Endothelial cell (in vitro differentiated cells): ENCODE results near the gene ZBTB8OS. TPM values are rescaled to one million over a fixed set of nuclear protein-coding genes. Genes with fewer than 3 reads are reported as not detected.
"Not testable (repeated sequence)": the region's sequence is repeated elsewhere in the genome, so short reads cannot be mapped to it uniquely, and the experiment has no call there.

ENCODE experiments used
- DNase-seq: peaks from one replicate; pipeline ENCODE4 v3.0.0; 2021; ENCODE audit warnings: low spot score
- H3K27ac Mint-ChIP-seq: one replicate; pipeline ENCODE4 v1.8.0; 2021; ENCODE audit warnings: mixed read lengths, inconsistent platforms; ENCODE audit not compliant: unreplicated experiment
- H3K27me3 Mint-ChIP-seq: one replicate; pipeline ENCODE4 v1.8.0; 2021; ENCODE audit warnings: mild to moderate bottlenecking, moderate library complexity, mixed read lengths, inconsistent platforms; ENCODE audit not compliant: unreplicated experiment
- H3K36me3 Mint-ChIP-seq: one replicate; pipeline ENCODE4 v1.8.0; 2021; ENCODE audit warnings: mild to moderate bottlenecking, low read depth, mixed read lengths, inconsistent platforms; ENCODE audit not compliant: unreplicated experiment
- H3K4me1 Mint-ChIP-seq: one replicate; pipeline ENCODE4 v1.8.0; 2021; ENCODE audit warnings: mild to moderate bottlenecking, mixed read lengths, inconsistent platforms; ENCODE audit not compliant: unreplicated experiment
- H3K4me3 Mint-ChIP-seq: one replicate; pipeline ENCODE4 v1.8.0; 2021; ENCODE audit warnings: mild to moderate bottlenecking, mixed read lengths, inconsistent platforms; ENCODE audit not compliant: unreplicated experiment
- H3K9me3 Mint-ChIP-seq: one replicate; pipeline ENCODE4 v1.8.0; 2021; ENCODE audit warnings: mixed read lengths, inconsistent platforms; ENCODE audit not compliant: unreplicated experiment
- total RNA-seq: library from RNA; stranded (reverse); fragmentation: NEBNext Ultra II Directional; extraction: Animal tissue kit (Norgen Biotek cat#: 25700); gene quantifications from one replicate; pipeline ENCODE4 v1.2.1, GENCODE V29; 2021; ENCODE audit not compliant: unreplicated experiment
- TF ChIP-seq, protein P1 (sequence below): fragments of 200-600 bp; sonication (generic); IDR thresholded peaks from one replicate; pipeline ENCODE4 v1.5.0; 2021; ENCODE audit warnings: antibody characterized with exemption; ENCODE audit not compliant: unreplicated experiment

ZBTB8OS gene
- total RNA-seq, 1 donor from 2014 or later = 30.2 TPM

DNA sequence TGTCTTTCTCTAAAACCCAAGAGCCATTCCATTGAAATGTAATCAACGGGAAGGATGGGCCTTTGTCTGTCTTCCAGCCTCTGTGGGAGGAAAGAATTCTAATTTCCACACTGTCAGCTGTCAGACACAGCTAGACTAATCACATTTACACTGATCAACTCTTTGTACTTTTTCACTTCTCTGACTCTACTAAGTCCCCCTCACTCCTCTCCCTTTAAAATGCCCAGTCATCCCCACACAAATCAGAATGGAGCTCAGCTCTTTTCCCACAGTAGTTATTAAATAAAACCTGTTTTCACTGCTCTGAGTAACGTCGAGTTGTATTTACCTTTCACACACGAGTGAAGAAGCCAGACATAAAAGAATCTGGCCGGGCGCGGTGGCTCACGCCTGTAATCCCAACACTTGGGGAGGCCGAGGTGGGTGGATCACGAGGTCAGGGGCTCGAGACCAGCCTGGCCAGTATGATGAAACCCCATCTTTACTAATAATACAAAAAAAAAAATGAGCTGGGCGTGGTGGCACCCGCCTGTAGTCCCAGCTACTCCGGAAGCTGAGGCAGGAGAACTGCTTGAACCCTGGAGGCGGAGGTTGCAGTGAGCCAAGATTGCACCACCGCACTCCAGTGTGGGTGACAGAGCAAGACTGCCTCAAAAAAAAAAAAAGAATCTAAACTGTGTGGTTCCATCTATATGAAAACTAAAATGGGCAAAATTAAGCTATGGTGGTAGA, 13.3 kb downstream of the ZBTB8OS start:
- peaks cover 3% of the 10 kb centered on the region for H3K4me1 Mint-ChIP-seq
- H3K27me3 Mint-ChIP-seq = no peaks in the 10 kb centered on the region
- DNase-seq = no peak
- peaks cover 3% of the 10 kb centered on the region for H3K36me3 Mint-ChIP-seq
- no peak overlapping the region for H3K27ac Mint-ChIP-seq
- no peaks in the 10 kb centered on the region for H3K9me3 Mint-ChIP-seq
- H3K4me3 Mint-ChIP-seq = no peak overlapping the region
- TF ChIP-seq, protein P1, sequence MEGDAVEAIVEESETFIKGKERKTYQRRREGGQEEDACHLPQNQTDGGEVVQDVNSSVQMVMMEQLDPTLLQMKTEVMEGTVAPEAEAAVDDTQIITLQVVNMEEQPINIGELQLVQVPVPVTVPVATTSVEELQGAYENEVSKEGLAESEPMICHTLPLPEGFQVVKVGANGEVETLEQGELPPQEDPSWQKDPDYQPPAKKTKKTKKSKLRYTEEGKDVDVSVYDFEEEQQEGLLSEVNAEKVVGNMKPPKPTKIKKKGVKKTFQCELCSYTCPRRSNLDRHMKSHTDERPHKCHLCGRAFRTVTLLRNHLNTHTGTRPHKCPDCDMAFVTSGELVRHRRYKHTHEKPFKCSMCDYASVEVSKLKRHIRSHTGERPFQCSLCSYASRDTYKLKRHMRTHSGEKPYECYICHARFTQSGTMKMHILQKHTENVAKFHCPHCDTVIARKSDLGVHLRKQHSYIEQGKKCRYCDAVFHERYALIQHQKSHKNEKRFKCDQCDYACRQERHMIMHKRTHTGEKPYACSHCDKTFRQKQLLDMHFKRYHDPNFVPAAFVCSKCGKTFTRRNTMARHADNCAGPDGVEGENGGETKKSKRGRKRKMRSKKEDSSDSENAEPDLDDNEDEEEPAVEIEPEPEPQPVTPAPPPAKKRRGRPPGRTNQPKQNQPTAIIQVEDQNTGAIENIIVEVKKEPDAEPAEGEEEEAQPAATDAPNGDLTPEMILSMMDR = no peak

DNA sequence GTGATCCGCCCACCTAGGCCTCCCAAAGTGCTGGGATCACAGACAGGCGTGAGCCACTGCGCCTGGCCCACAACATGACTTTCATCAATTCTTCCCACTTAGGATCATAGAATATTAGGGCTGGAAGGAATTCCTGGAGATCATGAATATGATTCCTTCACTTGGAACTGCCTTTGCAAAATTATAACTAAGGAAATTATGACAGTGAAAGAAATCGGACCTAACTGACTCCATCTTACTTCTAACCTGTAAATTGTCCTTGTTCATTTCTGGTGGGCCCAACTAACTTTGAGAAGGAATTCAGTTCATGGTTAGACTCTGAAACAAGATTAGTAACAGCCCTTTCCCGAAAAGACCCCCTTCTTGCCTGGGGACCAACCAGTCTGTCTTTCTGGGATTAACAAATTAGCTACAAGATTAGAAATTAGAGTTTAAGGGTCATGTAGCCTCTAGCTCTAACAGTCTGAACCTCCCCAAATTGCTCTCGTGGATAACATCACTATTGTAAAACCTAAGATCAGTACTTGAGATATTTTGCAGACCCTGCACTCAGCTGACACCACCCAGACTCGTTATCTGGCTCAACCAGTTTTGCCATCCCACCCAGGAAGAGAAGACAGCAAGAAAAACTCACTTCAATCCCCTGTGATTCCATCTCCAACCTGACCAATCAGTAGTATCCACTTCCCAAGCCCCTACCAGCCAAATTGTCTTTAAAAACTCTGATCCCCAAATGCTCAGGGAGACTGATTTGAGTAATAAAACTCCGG, 14.7 kb downstream of the ZBTB8OS start:
- H3K9me3 Mint-ChIP-seq = no peaks in the 10 kb centered on the region
- peaks cover 3% of the 10 kb centered on the region for H3K36me3 Mint-ChIP-seq
- TF ChIP-seq, protein P1 = no peak
- no peaks in the 10 kb centered on the region for H3K27me3 Mint-ChIP-seq
- no peak overlapping the region for H3K4me3 Mint-ChIP-seq
- peaks cover 3% of the 10 kb centered on the region for H3K4me1 Mint-ChIP-seq
- DNase-seq = no peak
- no peak overlapping the region for H3K27ac Mint-ChIP-seq

DNA sequence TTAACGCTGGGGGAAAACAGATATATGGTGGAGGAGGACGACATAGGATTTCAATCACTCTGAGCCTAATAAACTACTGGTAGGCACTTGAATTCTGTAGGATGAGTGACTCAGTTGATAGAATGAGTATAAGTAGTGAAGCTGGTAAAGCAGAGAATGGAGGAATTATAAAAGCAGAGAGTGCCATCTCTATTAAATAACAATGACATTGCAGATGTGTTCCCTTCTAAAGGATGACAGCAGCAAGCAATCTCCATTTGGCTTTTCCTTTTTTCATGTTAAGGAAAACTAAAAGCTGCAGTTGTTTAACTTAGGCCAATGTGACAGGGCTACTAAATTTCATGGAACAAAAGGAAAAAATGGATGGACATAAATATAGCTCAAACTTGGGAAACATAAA, 17.5 kb downstream of the ZBTB8OS start:
- H3K27me3 Mint-ChIP-seq = no peaks in the 10 kb centered on the region
- no peak overlapping the region for H3K27ac Mint-ChIP-seq
- H3K36me3 Mint-ChIP-seq = peaks cover 3% of the 10 kb centered on the region
- H3K9me3 Mint-ChIP-seq = no peaks in the 10 kb centered on the region
- no peak overlapping the region for H3K4me3 Mint-ChIP-seq
- peaks cover 3% of the 10 kb centered on the region for H3K4me1 Mint-ChIP-seq
- no peak for DNase-seq
- TF ChIP-seq, protein P1 = no peak

DNA sequence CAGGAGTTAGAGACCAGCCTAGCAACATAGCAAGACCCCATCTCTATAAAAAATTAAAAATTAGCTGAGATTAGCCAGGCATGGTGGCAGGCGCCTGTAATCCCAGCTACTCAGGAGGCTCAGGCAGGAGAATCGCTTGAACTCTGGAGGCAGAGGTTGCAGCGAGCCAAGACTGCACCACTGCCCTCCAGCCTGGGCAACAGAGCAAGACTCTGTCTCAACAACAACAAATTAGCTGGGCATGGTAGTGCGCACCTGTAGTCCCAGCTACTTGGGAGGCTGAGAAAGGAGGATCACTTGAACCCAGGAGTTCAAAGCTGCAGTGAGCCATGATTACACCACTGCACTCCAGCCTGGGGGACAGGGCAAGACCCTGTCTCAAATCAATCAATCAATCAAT, 20.2 kb downstream of the ZBTB8OS start:
- H3K9me3 Mint-ChIP-seq = not testable (repeated sequence)

DNA sequence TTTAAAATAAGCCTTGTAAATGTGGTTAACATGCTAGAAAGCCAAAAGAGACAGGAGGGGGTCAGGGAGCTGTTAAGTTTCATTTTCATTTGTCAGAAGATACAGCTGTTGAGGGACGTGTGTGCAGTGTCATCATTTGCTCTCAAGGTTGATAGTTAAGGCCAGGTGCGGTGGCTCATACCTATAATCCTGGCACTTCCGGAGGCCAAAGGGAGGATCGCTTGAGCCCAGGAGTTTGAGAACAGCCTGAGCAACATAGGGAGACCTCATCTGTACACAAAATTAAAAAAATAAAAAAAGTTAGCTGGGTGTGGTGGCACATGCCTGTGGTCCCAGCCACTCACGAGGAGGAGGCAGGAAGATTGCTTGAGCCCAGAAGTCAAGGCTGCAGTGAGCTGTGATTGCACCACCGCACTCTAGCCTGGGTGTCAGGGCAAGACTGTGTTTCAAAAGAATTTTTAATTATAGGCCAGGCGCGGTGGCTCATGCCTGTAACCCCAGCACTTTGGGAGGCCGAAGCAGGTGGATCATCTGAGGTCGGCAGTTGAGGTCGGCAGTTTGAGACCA, 22.7 kb downstream of the ZBTB8OS start:
- no peak overlapping the region for H3K4me3 Mint-ChIP-seq
- TF ChIP-seq, protein P1 = no peak
- H3K4me1 Mint-ChIP-seq = no peaks in the 10 kb centered on the region
- H3K27me3 Mint-ChIP-seq = no peaks in the 10 kb centered on the region
- no peaks in the 10 kb centered on the region for H3K9me3 Mint-ChIP-seq
- no peak overlapping the region for H3K27ac Mint-ChIP-seq
- no peaks in the 10 kb centered on the region for H3K36me3 Mint-ChIP-seq
- no peak for DNase-seq

More for the DNA sequence above, 20.2 kb downstream of the ZBTB8OS start:
- H3K36me3 Mint-ChIP-seq, H3K4me1 Mint-ChIP-seq, H3K27me3 Mint-ChIP-seq, H3K27ac Mint-ChIP-seq, DNase-seq, H3K4me3 Mint-ChIP-seq: not testable (repeated sequence)
